WI38 (cell line): ENCODE measurements around the gene LGR5.
"Not testable (repeated sequence)": the region's sequence is repeated elsewhere in the genome, so short reads cannot be mapped to it uniquely, and the experiment has no call there.

Source experiments
- H3K4me3 ChIP-seq: 2 replicates; pipeline ENCODE4 v1.5.1; 2011; ENCODE audit warnings: low read depth, mild to moderate bottlenecking, control low read depth, low read length
- CTCF ChIP-seq: IDR thresholded peaks from 2 replicates; pipeline ENCODE4 v1.5.1; 2012; ENCODE audit warnings: low read depth, mild to moderate bottlenecking, control low read depth, low read length

The LGR5 gene

DNA sequence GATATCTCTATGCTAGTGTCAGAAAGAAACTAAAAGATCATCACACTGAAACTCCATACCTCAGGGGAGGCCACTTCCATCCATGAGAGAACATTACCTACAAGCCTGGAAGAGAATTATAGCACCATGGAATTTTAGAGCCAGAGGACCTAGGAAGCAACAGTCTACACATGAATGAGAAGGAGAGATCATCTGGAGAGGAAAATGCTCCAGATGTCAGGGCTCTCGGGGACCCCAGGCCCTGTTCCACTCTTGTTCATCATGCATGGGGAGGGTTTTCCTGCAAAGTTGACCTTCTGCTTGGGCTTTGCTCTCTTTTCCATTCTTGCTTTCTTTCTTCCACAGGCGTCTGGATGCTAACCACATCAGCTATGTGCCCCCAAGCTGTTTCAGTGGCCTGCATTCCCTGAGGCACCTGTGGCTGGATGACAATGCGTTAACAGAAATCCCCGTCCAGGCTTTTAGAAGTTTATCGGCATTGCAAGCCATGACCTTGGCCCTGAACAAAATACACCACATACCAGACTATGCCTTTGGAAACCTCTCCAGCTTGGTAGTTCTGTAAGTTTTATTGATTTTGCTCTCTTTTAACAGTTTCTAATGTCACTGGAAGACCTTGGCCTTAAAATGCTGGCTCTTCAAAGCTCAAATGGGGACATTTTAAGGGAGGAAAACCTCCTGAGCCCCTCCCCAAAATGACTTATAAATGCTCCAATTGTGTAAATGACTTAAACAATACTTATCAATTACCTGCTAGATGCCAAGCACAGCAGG, 113.3 kb downstream of the LGR5 start:
- TF ChIP-seq CTCF: no peak
- no peak overlapping the region for H3K4me3 ChIP-seq

DNA sequence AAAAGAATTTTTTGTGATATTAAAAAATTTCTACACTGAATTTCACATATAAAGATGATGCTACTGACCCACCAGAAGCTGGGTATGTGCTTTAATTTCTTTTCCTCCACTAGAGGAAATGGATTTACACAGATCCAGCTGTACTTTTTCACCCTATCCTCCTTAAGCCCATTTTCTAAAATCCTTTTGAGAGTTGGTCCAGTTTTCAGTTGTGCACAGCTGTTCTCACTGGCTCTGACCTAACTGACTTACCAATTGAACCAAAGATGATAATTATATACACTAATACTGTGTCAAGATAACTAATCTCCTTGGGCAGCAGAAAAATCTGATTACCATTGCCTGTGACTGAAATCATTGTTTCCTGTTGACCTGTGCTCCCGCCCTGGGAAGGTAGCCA, 115.6 kb downstream of the LGR5 start:
- no peak for TF ChIP-seq CTCF
- no peak overlapping the region for H3K4me3 ChIP-seq

DNA sequence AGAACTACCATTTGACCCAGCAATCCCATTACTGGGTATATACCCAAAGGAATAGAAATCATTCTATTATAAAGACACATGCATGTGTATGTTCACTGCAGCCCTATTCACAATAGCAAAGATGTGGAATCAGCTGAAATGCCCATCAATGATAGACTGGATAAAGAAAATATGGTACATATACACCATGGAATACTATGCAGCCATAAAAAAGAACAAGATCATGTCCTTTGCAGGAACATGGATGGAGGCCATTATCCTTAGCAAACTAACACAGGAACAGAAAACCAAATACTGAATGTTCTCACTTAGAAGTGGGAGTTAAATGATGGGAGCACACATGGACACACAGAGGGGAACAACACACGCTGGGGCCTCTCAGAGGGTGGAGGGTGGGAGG, 116.2 kb downstream of the LGR5 start:
- H3K4me3 ChIP-seq: not testable (repeated sequence)

GRCh38 chr12:71556448-71556847, 116.8 kb downstream of the LGR5 start:
- TF ChIP-seq CTCF: no peak
- H3K4me3 ChIP-seq: no peak overlapping the region

GRCh38 chr12:71556875-71557274, 117.3 kb downstream of the LGR5 start:
- TF ChIP-seq CTCF: no peak
- H3K4me3 ChIP-seq: no peak overlapping the region

DNA sequence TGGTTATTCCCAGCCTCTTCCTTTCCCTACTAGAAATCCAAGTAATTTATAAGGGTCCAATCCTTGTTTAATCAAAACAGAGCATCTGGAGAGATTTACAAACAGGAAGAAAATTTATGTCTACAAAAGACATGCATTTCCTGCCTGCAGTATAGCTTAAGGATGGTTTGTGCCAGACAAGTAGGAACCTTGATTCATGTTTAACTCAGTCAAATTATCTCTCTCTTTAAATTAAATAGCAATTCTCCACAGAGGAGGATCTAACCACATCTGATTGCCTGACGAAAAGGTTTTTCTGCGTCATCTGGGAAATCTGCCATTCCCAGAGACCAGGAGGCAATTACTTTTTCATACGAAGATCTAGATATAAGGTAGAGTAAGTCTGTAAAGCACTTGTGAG, 118.8 kb downstream of the LGR5 start:
- no peak for TF ChIP-seq CTCF
- no peak overlapping the region for H3K4me3 ChIP-seq

DNA sequence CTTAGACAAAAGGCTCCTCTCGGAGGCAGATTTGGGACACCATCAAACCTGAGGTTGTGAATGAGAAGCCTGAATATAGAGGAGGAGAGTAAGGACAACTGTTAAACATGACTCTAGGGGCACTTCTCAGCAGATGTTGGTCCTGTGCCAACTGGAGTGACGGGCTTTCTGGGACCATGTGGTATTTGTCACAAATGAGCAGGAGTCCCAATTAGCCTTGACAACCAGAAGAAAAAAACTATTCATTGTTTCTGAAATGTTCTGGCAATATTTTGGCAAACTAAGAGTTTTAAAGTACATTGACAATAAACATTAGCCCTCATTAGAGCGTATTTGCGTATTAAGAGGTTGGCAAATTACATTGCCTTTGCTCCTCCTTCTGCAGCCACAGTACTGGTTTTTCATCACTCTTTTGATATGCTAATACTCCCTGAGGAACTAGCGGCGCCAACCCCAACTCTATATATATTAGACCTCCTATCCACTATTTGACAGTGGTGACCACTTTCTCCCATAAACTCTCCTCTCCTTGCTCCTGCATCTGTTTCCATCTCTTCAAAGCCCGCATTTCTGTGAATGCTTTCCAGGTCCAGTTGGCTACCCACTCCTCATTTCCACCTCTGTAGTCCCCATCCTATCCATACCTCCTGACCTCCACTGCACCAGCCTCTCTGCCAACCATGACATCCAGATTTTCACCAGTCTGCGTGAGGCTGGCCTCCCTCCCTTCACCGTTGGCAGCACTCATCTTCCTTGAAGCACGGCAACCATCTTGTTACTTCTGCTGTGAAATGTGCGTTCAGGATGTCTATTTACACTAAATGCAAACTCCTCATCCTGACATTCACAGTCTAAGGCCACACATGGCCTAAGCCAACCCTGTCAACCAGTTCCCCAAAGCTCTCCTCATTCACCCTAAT, 123.3 kb downstream of the LGR5 start:
- no peak overlapping the region for H3K4me3 ChIP-seq
- no peak for TF ChIP-seq CTCF
